GM18520 (cell line): Measurements from ENCODE around the gene YPEL1.
"Not testable (repeated sequence)": the region's sequence is repeated elsewhere in the genome, so short reads cannot be mapped to it uniquely, and the experiment has no call there.

Experiments
- ATAC-seq: cut with Tn5 transposase; IDR thresholded peaks from one replicate; pipeline ENCODE4 v1.9.1; 2021; ENCODE audit not compliant: unreplicated experiment

The YPEL1 gene

DNA sequence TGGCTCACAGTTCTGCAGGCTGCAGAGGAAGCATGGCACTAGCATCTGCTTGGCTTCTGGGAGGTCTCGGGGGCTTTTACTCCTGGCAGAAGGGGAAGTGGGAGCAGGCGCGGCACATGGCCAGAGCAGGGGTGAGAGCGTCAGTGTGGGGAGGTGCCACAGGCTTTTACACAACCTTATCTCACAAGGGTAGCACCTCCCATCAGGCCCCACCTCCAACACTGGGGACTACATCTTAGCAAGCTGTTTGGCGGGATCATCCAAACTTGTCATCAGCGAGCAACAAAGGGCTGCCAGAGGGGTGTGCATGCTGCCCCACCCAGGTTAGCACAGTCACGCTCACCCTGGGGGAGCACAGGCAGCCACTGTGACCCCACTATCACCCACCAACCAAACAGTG lies 18.9 kb upstream of the YPEL1 start:
- ATAC-seq = no peak

GRCh38 chr22:21753374-21754111 lies 17.9 kb upstream of the YPEL1 start:
- no peak for ATAC-seq

GRCh38 chr22:21752276-21752675 lies 16.7 kb upstream of the YPEL1 start:
- ATAC-seq = no peak

- no peak for ATAC-seq
Observed at GRCh38 chr22:21745948-21746347, 10.4 kb upstream of the YPEL1 start.

DNA sequence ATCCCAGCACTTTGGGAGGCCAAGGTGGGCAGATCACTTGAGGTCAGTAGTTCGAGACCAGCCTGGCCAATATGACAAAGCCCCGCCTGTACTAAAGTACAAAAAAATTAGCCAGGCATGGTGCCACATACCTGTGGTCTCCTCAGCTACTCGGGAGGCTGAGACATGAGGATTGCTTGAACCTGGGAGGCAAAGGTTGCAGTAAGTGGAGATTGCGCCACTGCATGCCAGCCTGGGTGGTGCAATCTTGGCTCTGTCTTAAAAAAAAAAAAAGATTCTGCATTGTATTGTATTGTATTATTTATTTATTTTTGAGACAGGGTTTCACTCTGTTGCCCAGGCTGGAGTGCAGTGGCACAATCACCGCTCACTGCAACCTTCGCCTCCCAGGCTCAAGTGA lies 9.3 kb upstream of the YPEL1 start:
- not testable (repeated sequence) for ATAC-seq

DNA sequence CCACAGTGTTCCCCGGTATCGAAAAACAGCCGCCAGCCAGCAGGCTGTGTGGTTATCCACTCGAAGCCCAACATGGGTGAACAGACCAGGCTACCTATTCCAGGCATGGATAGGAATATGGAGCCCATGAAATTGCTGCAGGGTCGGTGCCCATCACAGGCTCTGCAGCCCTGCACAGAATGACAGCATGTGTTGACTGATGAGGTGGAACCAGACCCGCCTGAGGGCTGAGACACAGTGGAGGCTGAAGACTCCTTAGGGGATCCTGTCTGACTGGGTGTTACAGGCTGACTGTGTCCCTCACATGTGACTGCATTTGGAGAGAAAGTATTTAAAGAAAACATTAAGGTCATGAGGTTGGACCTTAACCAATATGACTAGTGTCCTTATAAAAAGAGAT lies 6.2 kb upstream of the YPEL1 start:
- no peak for ATAC-seq

- no peak for ATAC-seq
Observed at GRCh38 chr22:21741059-21741458, 5.5 kb upstream of the YPEL1 start.

DNA sequence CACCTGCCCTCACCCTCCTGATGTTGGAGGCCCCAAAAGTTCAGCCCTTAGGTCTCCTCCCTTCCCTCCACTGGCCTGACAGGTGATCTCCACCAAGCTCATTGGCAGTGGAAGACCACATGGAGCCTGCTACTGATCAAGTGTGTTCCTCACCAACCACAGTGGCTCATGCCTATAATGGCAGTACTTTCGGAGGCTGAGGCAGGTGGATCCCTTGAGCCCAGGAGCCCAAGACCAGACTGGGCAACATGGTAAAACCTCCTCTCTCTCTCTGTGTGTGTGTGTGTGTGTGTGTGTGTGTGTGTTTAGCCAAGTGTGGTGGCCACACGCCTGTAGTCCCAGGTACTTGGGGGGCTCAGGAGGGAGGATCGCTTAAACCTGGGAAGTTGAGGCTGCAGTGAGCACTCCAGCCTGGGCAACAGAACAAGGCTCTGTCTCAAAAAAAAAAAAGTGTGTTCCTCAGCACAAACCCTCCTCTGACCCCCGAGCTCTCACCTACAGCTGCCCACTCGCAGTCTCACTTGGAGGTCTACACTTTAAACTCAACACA lies 4.3 kb upstream of the YPEL1 start:
- no peak for ATAC-seq

- ATAC-seq = no peak
Observed at GRCh38 chr22:21738966-21739365, 3.4 kb upstream of the YPEL1 start.

GRCh38 chr22:21738081-21738480 lies 2.5 kb upstream of the YPEL1 start:
- ATAC-seq = no peak

DNA sequence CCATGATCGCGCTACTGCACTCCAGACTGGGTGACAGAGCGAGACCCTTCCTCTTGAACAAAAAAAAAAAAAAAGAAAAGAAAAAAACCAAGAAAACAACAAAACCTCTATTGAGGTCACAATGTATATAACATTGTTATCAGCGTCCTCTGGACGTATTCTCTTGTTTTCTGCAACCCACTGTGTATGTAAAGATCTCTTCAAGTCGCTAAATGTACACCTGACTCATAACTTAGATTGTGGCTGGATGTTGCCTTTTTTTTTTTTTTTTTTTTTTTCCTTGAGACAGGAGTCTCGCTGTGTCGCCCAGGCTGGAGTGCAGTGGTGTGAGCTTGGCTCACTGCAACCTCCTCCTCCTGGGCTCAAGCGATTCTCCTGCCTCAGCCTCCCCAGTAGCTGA lies 1.4 kb upstream of the YPEL1 start:
- ATAC-seq = no peak

- no peak for ATAC-seq
Observed at GRCh38 chr22:21736084-21736642, 569 bp upstream of the YPEL1 start.

DNA sequence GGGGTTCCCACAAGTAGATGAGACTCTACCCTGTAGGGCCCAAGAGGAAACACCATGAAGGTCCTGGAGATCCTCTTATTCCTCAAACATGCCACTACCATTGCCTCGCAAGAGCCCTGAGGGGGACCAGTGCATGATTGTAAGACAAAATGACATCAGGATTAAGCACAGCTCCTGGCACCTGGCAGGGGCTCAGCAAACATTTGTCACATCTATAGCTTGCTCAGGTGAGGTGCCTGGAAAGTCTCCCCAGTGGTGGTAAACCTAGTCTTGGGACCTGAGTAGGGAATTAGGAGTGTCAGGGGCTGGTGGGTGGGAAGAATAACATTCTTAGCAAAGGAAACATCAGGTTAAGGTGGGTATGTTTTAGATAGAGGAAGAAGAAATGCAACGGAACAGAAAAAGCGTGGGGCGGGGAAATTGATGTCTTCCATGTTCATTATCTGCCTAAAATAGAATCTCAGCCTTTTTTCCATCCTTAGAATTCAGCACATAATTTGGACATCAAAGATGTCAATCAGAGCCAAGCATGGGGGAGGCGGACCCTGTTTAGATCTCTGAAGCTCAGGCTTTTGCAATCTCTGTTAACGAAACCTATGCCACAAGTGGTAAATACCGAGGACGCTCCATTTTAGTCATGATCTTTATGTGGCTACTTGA lies 924 bp downstream of the YPEL1 start:
- no peak for ATAC-seq

DNA sequence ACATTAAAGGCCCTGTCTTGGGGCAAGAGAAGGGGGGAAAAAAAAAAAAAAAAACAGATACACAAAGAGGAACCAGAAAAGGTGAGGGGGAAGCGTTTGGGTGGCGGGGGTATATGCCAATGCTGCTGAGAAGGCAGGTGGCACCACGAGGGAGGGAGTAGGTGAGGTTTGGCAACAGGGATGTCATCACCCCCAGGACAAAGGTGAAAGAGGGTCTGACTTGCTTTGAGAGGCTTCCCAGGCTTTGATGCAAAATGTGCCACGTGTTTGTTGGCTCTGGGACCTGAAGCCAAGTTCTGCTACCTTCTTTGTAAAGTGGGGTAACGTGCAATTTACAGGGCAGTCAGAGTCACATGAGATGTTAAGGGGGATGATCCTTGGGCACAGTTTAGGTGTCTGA lies 4.1 kb downstream of the YPEL1 start:
- no peak for ATAC-seq

DNA sequence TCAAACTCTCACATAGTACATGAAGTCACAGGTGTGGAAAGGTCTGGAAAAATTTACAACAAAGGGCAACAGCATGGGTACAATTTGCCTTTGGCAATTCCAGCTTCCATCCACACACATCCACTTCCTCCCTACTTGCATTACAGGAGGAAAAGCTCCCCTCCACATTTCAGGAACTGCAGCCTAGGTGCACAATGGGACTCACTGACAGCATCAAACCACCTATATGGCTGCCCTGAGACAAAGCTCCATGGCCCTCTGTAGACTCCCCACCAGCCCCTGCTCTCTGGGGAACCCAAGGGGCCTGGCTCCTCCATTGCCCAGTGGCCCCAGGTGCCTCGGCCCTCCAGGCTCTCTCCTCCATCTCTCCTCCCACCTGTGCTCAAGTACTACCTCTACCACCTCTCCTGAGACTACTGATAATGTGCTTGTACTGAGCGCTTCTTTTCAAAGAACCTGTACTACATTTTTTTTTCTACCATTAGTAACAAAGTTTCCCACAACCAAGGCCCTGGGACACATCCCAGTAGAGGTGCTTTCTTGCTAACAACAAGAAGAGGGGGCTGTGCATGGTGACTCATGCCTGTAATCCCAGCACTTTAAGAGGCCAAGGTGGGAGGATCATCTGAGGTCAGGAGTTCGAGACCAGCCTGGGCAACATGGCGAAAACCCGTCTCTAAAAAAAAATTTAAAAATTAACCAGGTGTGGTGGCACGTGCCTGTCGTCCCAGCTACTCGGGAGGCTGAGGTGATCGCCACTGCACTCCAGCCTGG lies 4.9 kb downstream of the YPEL1 start:
- ATAC-seq = no peak

GRCh38 chr22:21729184-21729583 lies 6.4 kb downstream of the YPEL1 start:
- ATAC-seq = not testable (repeated sequence)

DNA sequence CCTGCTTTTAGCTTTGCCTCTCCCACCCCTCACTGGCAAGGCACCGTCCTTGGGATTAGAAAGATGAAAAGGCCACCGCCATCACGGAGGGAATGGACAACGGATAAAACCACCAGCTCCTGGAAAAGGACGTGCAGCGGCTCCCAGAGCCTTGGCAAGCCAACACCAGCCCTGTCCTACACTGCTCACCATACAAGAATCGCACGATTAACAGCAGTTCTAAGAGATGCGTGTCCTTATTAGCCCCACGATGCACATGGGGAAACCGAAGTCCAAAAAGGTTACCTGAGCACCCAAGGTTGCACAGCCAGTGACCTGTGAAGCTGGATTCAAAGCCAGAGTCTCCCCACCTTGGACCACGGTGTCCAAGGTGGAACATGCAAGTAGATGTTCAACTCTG lies 7.3 kb downstream of the YPEL1 start:
- no peak for ATAC-seq

DNA sequence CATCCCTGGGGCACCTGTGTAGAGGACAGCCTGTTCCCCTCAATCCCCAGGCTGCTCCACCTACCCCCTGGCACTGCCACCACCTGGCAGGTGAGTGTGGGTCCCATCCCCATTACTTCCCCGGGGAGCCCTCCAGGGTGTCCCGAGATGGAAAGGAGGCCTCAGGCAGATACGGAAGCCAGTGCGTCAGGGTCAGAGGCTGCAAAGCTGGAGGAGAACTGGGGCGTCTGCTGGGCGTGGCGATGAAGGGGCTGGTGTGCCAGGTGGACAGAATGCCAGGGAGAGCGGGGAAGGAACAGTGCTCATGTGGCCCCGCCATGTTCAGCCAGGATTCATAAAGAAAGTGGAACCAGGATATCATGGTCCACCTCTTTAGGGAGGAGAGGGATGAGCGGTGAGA lies 7.8 kb downstream of the YPEL1 start:
- no peak for ATAC-seq

DNA sequence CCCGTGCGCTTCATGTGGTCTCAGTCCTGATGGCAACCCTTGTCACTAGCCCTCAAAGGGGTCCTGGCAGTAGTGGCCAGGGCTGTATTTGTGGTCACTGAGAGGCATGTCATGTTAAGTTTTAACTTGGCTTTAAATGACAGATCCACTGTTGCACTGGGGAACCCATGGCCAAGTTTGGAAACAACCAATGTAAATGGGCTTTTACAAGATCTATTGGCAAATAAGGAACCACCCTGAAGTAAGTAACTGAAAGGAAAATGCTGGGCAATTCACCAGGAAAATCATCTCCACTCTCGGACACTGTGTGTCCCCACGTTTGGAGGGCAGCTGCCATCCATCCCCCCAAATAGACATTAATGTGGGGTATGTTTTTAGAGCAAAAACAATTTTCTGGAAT lies 8.4 kb downstream of the YPEL1 start:
- no peak for ATAC-seq

DNA sequence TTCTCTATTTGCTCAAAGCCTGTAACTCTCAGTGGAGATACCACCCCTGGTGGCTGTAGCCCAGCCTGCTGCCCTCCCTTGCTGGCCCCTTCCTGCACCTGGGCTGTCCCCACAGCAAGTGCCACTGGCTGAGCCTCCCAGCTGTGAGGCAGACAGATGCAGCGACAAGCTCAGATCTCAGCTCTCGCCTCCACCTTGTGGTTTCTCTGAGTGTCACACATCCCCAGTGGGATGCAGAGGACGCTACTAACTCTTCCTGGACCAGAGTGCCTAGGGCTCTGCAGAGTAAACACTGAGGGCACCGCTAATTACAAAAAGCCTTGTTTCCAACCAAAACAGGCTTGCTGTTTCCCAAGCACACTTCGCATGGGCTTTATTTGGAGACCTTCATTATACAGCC lies 8.9 kb downstream of the YPEL1 start:
- no peak for ATAC-seq

DNA sequence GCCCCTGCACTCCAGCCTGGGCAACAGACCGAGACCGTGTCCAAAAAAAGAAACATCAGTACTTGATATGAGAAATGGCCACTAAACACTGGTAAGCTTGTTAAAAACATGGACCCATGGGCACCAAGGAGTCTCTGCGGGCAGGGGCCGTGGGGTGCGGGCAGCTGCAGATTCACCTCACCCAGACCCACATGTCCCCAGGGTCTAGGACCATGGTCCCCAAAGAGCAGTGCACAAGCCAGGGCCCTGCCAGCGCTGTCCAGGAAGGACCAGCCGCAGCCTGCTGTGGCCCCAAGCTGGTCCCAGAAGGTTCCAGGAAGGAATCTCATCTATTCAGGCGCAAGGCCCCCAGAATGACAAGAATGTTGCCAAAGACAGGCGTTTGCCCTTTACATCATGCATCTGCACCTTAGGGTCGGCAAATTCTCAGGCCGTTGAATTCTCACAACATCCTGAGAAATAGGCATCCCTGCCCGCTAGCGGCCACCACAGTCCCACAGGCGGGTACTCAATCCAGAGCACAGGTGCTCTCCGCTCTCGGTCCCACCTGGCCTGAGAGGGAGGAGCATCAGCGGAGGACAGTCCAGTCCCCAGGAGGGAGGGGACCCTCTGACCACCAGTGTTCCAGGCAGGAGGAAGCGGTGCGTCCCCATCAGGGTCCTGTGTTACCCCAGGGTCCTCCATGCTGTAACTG lies 9.5 kb downstream of the YPEL1 start:
- no peak for ATAC-seq
